HepG2 (cell line): ENCODE data around the gene SYNGAP1. TPM values are rescaled to one million over a fixed set of nuclear protein-coding genes. Genes with fewer than 3 reads are reported as not detected.

Source experiments
- ARID3A ChIP-seq: IDR thresholded peaks from 2 replicates; pipeline ENCODE4 v1.6.1; 2012; ENCODE audit warnings: low read depth, low read length, improper control_type of control experiment
- ARNTL ChIP-seq: sonication (generic); formaldehyde crosslinking; IDR thresholded peaks from 2 replicates; pipeline ENCODE4 v1.4.0; 2020; ENCODE audit warnings: mild to moderate bottlenecking, missing genetic modification reagents
- CREB1 ChIP-seq, 2 experiments: fragments of 450-650 bp in 1 of 2; IDR thresholded peaks; 2 replicates each; pipeline ENCODE4 v1.6.1; 2016 to 2017; ENCODE audit warnings: control low read depth in 1 of 2, mild to moderate bottlenecking in 1 of 2, missing compliant biosample characterization in 1 of 2, missing genetic modification characterization in 1 of 2
- ELF4 ChIP-seq: sonication (generic); formaldehyde crosslinking; IDR thresholded peaks from 2 replicates; pipeline ENCODE4 v1.5.0; 2020; ENCODE audit warnings: missing genetic modification reagents, mild to moderate bottlenecking, moderate library complexity, borderline replicate concordance
- GLMP ChIP-seq: sonication (generic); formaldehyde crosslinking; IDR thresholded peaks from 2 replicates; pipeline ENCODE4 v1.9.0; 2021; ENCODE audit warnings: missing genetic modification reagents, mild to moderate bottlenecking, borderline replicate concordance
- HDAC1 ChIP-seq: sonication (generic); formaldehyde crosslinking; IDR thresholded peaks from 2 replicates; pipeline ENCODE4 v1.5.1; 2020; ENCODE audit warnings: mild to moderate bottlenecking, missing genetic modification reagents
- NCOA2 ChIP-seq: sonication (generic); formaldehyde crosslinking; IDR thresholded peaks from 2 replicates; pipeline ENCODE4 v1.8.0; 2022; ENCODE audit warnings: inconsistent platforms
- NCOR1 ChIP-seq: fragments of 200-600 bp; sonication (generic); IDR thresholded peaks from 2 replicates; pipeline ENCODE4 v1.7.0; 2017; ENCODE audit warnings: antibody characterized with exemption, low read length, borderline replicate concordance
- RNF2 ChIP-seq: fragments of 450-650 bp; conservative IDR thresholded peaks from 2 replicates; pipeline ENCODE4 v1.6.1; 2016; ENCODE audit warnings: low read depth
- SIX1 ChIP-seq: sonication (generic); formaldehyde crosslinking; IDR thresholded peaks from 2 replicates; pipeline ENCODE4 v1.4.0; 2020; ENCODE audit warnings: missing genetic modification reagents, borderline replicate concordance
- TGIF2 ChIP-seq: IDR thresholded peaks from 2 replicates; pipeline ENCODE4 v1.6.1; 2016; ENCODE audit warnings: control low read depth, missing compliant biosample characterization
- ZFP36L2 ChIP-seq: sonication (generic); formaldehyde crosslinking; IDR thresholded peaks from 2 replicates; pipeline ENCODE4 v1.4.0; 2020; ENCODE audit warnings: missing genetic modification reagents
- ZNF317 ChIP-seq: sonication (generic); formaldehyde crosslinking; IDR thresholded peaks from 2 replicates; pipeline ENCODE4 v1.5.0; 2020; ENCODE audit warnings: mild to moderate bottlenecking, missing genetic modification reagents
- ZNF383 ChIP-seq: sonication (generic); formaldehyde crosslinking; IDR thresholded peaks from 2 replicates; pipeline ENCODE4 v1.4.0; 2020; ENCODE audit warnings: missing genetic modification reagents, mild to moderate bottlenecking, borderline replicate concordance
- ZNF713 ChIP-seq: sonication (generic); formaldehyde crosslinking; IDR thresholded peaks from 2 replicates; pipeline ENCODE4 v1.4.0; 2020; ENCODE audit warnings: mild to moderate bottlenecking, missing genetic modification reagents
- ZNF891 ChIP-seq: sonication (generic); formaldehyde crosslinking; IDR thresholded peaks from 2 replicates; pipeline ENCODE4 v1.5.0; 2020; ENCODE audit warnings: mild to moderate bottlenecking, missing genetic modification reagents
- polyA plus RNA-seq, 8 experiments: library from polyadenylated mRNA; depleted of rRNA in 3 of 8; stranded (reverse) in 7 of 8; unstranded in 1 of 8; fragments of >200 nt; fragmentation: Illumina TruSeq in 4 of 8; extraction: Trizol in 4 of 8; gene quantifications; 2 replicates each; pipeline versions ENCODE4 v1.2.1 to v1.2.3, GENCODE V29; 2011 to 2016; ENCODE audit warnings: low read depth in 4 of 8, missing spikeins in 1 of 8, mixed read lengths in 1 of 8; ENCODE audit not compliant: insufficient read depth in 1 of 8
- total RNA-seq, 5 experiments: library from RNA; depleted of rRNA; stranded (reverse); fragments of >200 nt; fragmentation: Illumina TruSeq; extraction: Trizol; gene quantifications; 2 replicates each; pipeline ENCODE4 v1.2.3, GENCODE V29; 2016; ENCODE audit warnings: low read depth in 1 of 5

The SYNGAP1 gene
- total and polyA plus RNA-seq, 2 of the 13 experiments (the other 11 are each of a cell fraction or from before 2014, with no cell fraction given): 0.75 to 1.1 TPM

- TF ChIP-seq ARNTL: peak; percentile 99
- TF ChIP-seq ELF4 (CRISPR knock-in tag): peak; percentile 96
- peak; percentile 72; the same call in 1 of the 2 replicates for TF ChIP-seq ZNF317 (CRISPR knock-in tag)
- TF ChIP-seq ZNF383 (CRISPR knock-in tag): 0 out of 2 replicates have a peak, but pooled peaks have one; percentile 64
- no peak; the same call in 1 of the 2 replicates for TF ChIP-seq ZFP36L2
- TF ChIP-seq NCOR1: no peak
- peak; percentile 10; the same call in 1 of the 2 replicates for TF ChIP-seq SIX1 (CRISPR knock-in tag)
- TF ChIP-seq RNF2: peak; percentile 97
- TF ChIP-seq ARID3A: no peak
- 0 out of 2 replicates have a peak, but pooled peaks have one; percentile 81 for TF ChIP-seq GLMP
- TF ChIP-seq ZNF713 (CRISPR knock-in tag): 0 out of 2 replicates have a peak, but pooled peaks have one; percentile 47
- TF ChIP-seq ZNF891: 0 out of 2 replicates have a peak, but pooled peaks have one; percentile 35
- TF ChIP-seq CREB1 (IDR thresholded peaks at IDR 0.05): peak; percentile 89
- peak; percentile 94 for TF ChIP-seq CREB1 (CRISPR knock-in tag; IDR thresholded peaks at IDR 0.05)
- peak; percentile 39; the same call in 1 of the 2 replicates for TF ChIP-seq NCOA2 (CRISPR knock-in tag)
- TF ChIP-seq TGIF2 (CRISPR knock-in tag): peak; percentile 97
- TF ChIP-seq HDAC1: no peak; the same call in none of the 2 replicates
Measured at GRCh38 chr6:33417903-33418689, 1.8 kb upstream of the SYNGAP1 start, which contains the start of gene CUTA (continued).
